ENCODE data around the gene PIK3R1.

GRCh38 chr5:68319706-68320412 lies 104.3 kb downstream of the PIK3R1 start:
- TF ChIP-seq POLR2AphosphoS5 (IDR thresholded peaks at IDR 0.05) (peak in 1 of 3 donors; percentile 14), CTCF (IDR thresholded peaks at IDR 0.05) (no peak), POLR2A (IDR thresholded peaks at IDR 0.05) (no peak)

Measured in stomach (tissue), 4 donors.